H1 (cell line): ENCODE results near the gene ADGRL3. TPM values are rescaled to one million over a fixed set of nuclear protein-coding genes. Genes with fewer than 3 reads are reported as not detected.

Experiments
- CTCF ChIA-PET: fragments of 300-600 bp; sonication (Branson Sonifier 250); formaldehyde crosslinking; loops from one replicate; lab custom pipeline; 2021; ENCODE audit not compliant: partially characterized antibody; lab: Charles Lee
- POLR2A ChIA-PET: fragments of 300-600 bp; sonication (Branson Sonifier 250); formaldehyde crosslinking; loops from one replicate; lab custom pipeline; 2021; ENCODE audit warnings: inconsistent platforms; ENCODE audit not compliant: partially characterized antibody; lab: Charles Lee
- DNase-seq, 2 experiments: peaks; one replicate each; pipeline versions ENCODE4 v3.0.0 to v3.0.0-alpha.2; 2010 to 2022; ENCODE audit warnings: low spot score in 2 of 2, low read depth in 1 of 2, mixed read lengths in 1 of 2
- FAIRE-seq: peaks from 2 replicates; lab custom pipeline; 2011; peaks lifted over from hg19 to GRCh38; lab: Jason Lieb, UNC
- H2AFZ ChIP-seq: 2 replicates; pipeline ENCODE4 v1.8.1; 2012; ENCODE audit warnings: low read length, inconsistent platforms
- H2AK5ac ChIP-seq: 2 replicates; pipeline ENCODE4 v1.6.1; 2013; ENCODE audit warnings: low read depth, low read length
- H2BK120ac ChIP-seq: replicated peaks from 2 replicates; pipeline ENCODE3; 2013; ENCODE audit warnings: low read depth, low read length, inconsistent platforms
- H2BK12ac ChIP-seq: 2 replicates; pipeline ENCODE4 v1.6.1; 2013; ENCODE audit warnings: low read depth, low read length
- H2BK15ac ChIP-seq: 2 replicates; pipeline ENCODE4 v1.6.1; 2013; ENCODE audit warnings: low read length
- H2BK20ac ChIP-seq: 2 replicates; pipeline ENCODE4 v1.6.1; 2013; ENCODE audit warnings: low read length
- H2BK5ac ChIP-seq: 2 replicates; pipeline ENCODE4 v1.6.1; 2013; ENCODE audit warnings: low read depth, low read length
- H3K14ac ChIP-seq: 2 replicates; pipeline ENCODE4 v1.6.1; 2013; ENCODE audit warnings: inconsistent platforms; ENCODE audit not compliant: insufficient read length
- H3K18ac ChIP-seq: 2 replicates; pipeline ENCODE4 v1.6.1; 2013; ENCODE audit warnings: low read length; ENCODE audit errors: extremely low read depth
- H3K23ac ChIP-seq: 2 replicates; pipeline ENCODE4 v1.6.1; 2013; ENCODE audit warnings: inconsistent platforms; ENCODE audit not compliant: insufficient read length
- H3K23me2 ChIP-seq: 2 replicates; pipeline ENCODE4 v1.6.1; 2013; ENCODE audit warnings: low read depth, low read length
- H3K27ac ChIP-seq: 2 replicates; pipeline ENCODE4 v1.6.1; 2011; ENCODE audit warnings: low read depth, low read length, inconsistent platforms
- H3K27me3 ChIP-seq, 4 experiments: replicated peaks in 1 of 4; 1 replicate in 1 of 4; 2 replicates in 3 of 4; pipeline versions ENCODE4 v1.6.1 to v1.8.1; 2011 to 2013; ENCODE audit warnings: low read length in 3 of 4, mild to moderate bottlenecking in 3 of 4, inconsistent platforms in 2 of 4, mixed read lengths in 2 of 4, moderate library complexity in 1 of 4; ENCODE audit not compliant: control insufficient read depth in 3 of 4, insufficient read depth in 3 of 4; ENCODE audit errors: extremely low read depth in 1 of 4
- H3K36me3 ChIP-seq, 4 experiments: 2 replicates each; pipeline versions ENCODE4 v1.6.1 to v1.8.1; 2011 to 2013; ENCODE audit warnings: mild to moderate bottlenecking in 4 of 4, low read length in 3 of 4, moderate library complexity in 2 of 4, control low read depth in 1 of 4, inconsistent platforms in 1 of 4; ENCODE audit not compliant: insufficient read depth in 4 of 4, control insufficient read depth in 2 of 4
- H3K4ac ChIP-seq: replicated peaks from 2 replicates; pipeline ENCODE3; 2013; ENCODE audit warnings: low read length, low read depth, mixed read lengths, inconsistent platforms; ENCODE audit not compliant: insufficient read length
- H3K4me1 ChIP-seq, 4 experiments: replicated peaks in 1 of 4; 1 replicate in 1 of 4; 2 replicates in 3 of 4; pipeline versions ENCODE4 v1.6.1 to v1.8.1; 2011 to 2013; ENCODE audit warnings: low read length in 3 of 4, inconsistent platforms in 2 of 4, mixed read lengths in 1 of 4; ENCODE audit not compliant: insufficient read depth in 4 of 4, control insufficient read depth in 3 of 4
- H3K4me2 ChIP-seq, 2 experiments: 2 replicates each; pipeline versions ENCODE4 v1.6.1 to v1.8.1; 2011 to 2013; ENCODE audit warnings: low read depth in 2 of 2, low read length in 2 of 2, control low read depth in 1 of 2, inconsistent platforms in 1 of 2, mild to moderate bottlenecking in 1 of 2; ENCODE audit not compliant: insufficient read depth in 1 of 2
- H3K4me3 ChIP-seq, 4 experiments: fragments of 200-600, 300-600 bp in 1 of 4; sonication (generic), shearing (Covaris generic), sonication (Bioruptor Twin) in 1 of 4; 2 replicates each; pipeline versions ENCODE4 v1.5.1 to v1.8.1; 2011 to 2016; ENCODE audit warnings: low read length in 4 of 4, low read depth in 3 of 4, control low read depth in 2 of 4, inconsistent platforms in 2 of 4, mild to moderate bottlenecking in 2 of 4, mixed read lengths in 1 of 4, moderate library complexity in 1 of 4; ENCODE audit not compliant: insufficient read depth in 2 of 4; ENCODE audit errors: extremely low read depth in 1 of 4
- H3K56ac ChIP-seq: replicated peaks from 2 replicates; pipeline ENCODE3; 2013; ENCODE audit warnings: low read depth, mild to moderate bottlenecking, mixed read lengths, low read length, inconsistent platforms; ENCODE audit not compliant: insufficient read length
- H3K79me1 ChIP-seq: 2 replicates; pipeline ENCODE4 v1.6.1; 2013; ENCODE audit warnings: low read depth, low read length, control low read depth
- H3K79me2 ChIP-seq, 2 experiments: 2 replicates each; pipeline versions ENCODE4 v1.6.1 to v1.8.1; 2012 to 2013; ENCODE audit warnings: low read length in 2 of 2, mild to moderate bottlenecking in 2 of 2, inconsistent platforms in 1 of 2; ENCODE audit not compliant: insufficient read depth in 2 of 2, control insufficient read depth in 1 of 2
- H3K9ac ChIP-seq, 4 experiments: replicated peaks in 1 of 4; 1 replicate in 1 of 4; 2 replicates in 3 of 4; pipeline versions ENCODE4 v1.6.1 to v1.8.1; 2011 to 2013; ENCODE audit warnings: low read depth in 3 of 4, low read length in 3 of 4, control low read depth in 2 of 4, mild to moderate bottlenecking in 2 of 4, moderate library complexity in 2 of 4, inconsistent platforms in 1 of 4; ENCODE audit errors: extremely low read depth in 1 of 4
- H3K9me3 ChIP-seq, 2 experiments: 2 replicates each; pipeline versions ENCODE4 v1.6.1 to v1.8.1; 2012 to 2013; ENCODE audit warnings: mild to moderate bottlenecking in 2 of 2, moderate library complexity in 2 of 2, control low read depth in 1 of 2, inconsistent platforms in 1 of 2, low read depth in 1 of 2, low read length in 1 of 2, mixed read lengths in 1 of 2; ENCODE audit not compliant: insufficient read depth in 2 of 2
- H4K20me1 ChIP-seq, 2 experiments: replicated peaks in 1 of 2; 2 replicates each; pipeline versions ENCODE3 to v1.8.1; 2011 to 2013; ENCODE audit warnings: inconsistent platforms in 2 of 2, low read length in 2 of 2, mild to moderate bottlenecking in 1 of 2; ENCODE audit not compliant: insufficient read depth in 2 of 2, control insufficient read depth in 1 of 2
- H4K5ac ChIP-seq: 2 replicates; pipeline ENCODE4 v1.6.1; 2013; ENCODE audit warnings: low read length, low read depth, mixed read lengths, inconsistent platforms; ENCODE audit not compliant: insufficient read length
- H4K8ac ChIP-seq: 2 replicates; pipeline ENCODE4 v1.8.0; 2013; ENCODE audit warnings: mild to moderate bottlenecking, moderate library complexity, low read length, inconsistent platforms; ENCODE audit not compliant: insufficient read depth; ENCODE audit errors: extremely low read depth
- H4K91ac ChIP-seq: replicated peaks from 2 replicates; pipeline ENCODE3; 2013; ENCODE audit warnings: low read length, mixed read lengths, inconsistent platforms; ENCODE audit not compliant: insufficient read length
- BCL11A ChIP-seq, 2 experiments: IDR thresholded peaks; one replicate each; pipeline ENCODE4 v1.6.1; 2011; ENCODE audit warnings: low read depth in 2 of 2, low read length in 2 of 2, mild to moderate bottlenecking in 2 of 2
- CEBPB ChIP-seq: IDR thresholded peaks from 2 replicates; pipeline ENCODE4 v1.6.1; 2012; ENCODE audit warnings: low read depth, low read length
- CHD1 ChIP-seq: IDR thresholded peaks from 2 replicates; pipeline ENCODE4 v1.6.1; 2012; ENCODE audit warnings: low read depth, low read length, improper control_type of control experiment
- CTBP2 ChIP-seq: IDR thresholded peaks from 2 replicates; pipeline ENCODE4 v1.7.0; 2011; ENCODE audit warnings: borderline replicate concordance, mild to moderate bottlenecking, moderate library complexity, mixed read lengths, low read length; ENCODE audit not compliant: insufficient read depth, insufficient read length
- EZH2 ChIP-seq: fragments of 200-600 bp; sonication (generic); IDR thresholded peaks from 2 replicates; pipeline ENCODE4 v1.7.1; 2012; ENCODE audit warnings: low read depth, mild to moderate bottlenecking, moderate library complexity, low read length, inconsistent platforms; ENCODE audit not compliant: severe bottlenecking
- SUZ12 ChIP-seq: fragments of 200-600 bp; sonication (generic); IDR thresholded peaks from 2 replicates; pipeline ENCODE4 v1.6.1; 2012; ENCODE audit warnings: mild to moderate bottlenecking, inconsistent platforms, low read length, moderate library complexity, mixed read lengths
- TAF7 ChIP-seq: optimal IDR thresholded peaks from 2 replicates; pipeline ENCODE3; 2011; ENCODE audit warnings: low read depth, mild to moderate bottlenecking, inconsistent platforms, low read length, moderate library complexity, borderline replicate concordance
- YY1 ChIP-seq: IDR thresholded peaks from 2 replicates; pipeline ENCODE4 v1.6.1; 2011; ENCODE audit warnings: low read depth, mild to moderate bottlenecking, low read length
- WGBS, 2 experiments: shearing (Covaris generic) in 1 of 2; methylation state at CpG; one replicate each; pipeline versions ENCODE4 v1.1.6 to v1.1.7; 2013 to 2015; ENCODE audit warnings: low lambda C conversion rate in 2 of 2, mixed read lengths in 2 of 2, inconsistent platforms in 1 of 2, low coverage in 1 of 2, missing lambda C conversion rate in 1 of 2; ENCODE audit not compliant: insufficient replicate concordance in 2 of 2, insufficient coverage in 1 of 2, insufficient read length in 1 of 2; ENCODE audit errors: extremely low coverage in 1 of 2, missing lambda C conversion rate in 1 of 2; 5-methylcytosine and 5-hydroxymethylcytosine counted together
- polyA plus RNA-seq, 7 experiments: library from polyadenylated mRNA; depleted of rRNA in 3 of 7; stranded (reverse) in 5 of 7; unstranded in 2 of 7; fragments of >200 nt in 5 of 7; fragments of 200-250 nt in 2 of 7; gene quantifications; 1 replicate in 5 of 7; 2 replicates in 1 of 7; 4 replicates in 1 of 7; pipeline versions ENCODE4 v1.2.1 to v1.2.3, GENCODE V29; 2011 to 2013; ENCODE audit warnings: missing spikeins in 2 of 7, mixed read lengths in 2 of 7
- total RNA-seq: library from RNA; stranded (reverse); fragmentation: NEBNext Ultra II Directional; extraction: Animal tissue kit (Norgen Biotek cat#: 25700); gene quantifications from 2 replicates; pipeline ENCODE4 v1.2.1, GENCODE V29; 2021
- TF ChIP-seq, protein P1 (sequence below): IDR thresholded peaks from 2 replicates; pipeline ENCODE4 v1.6.1; 2012; ENCODE audit warnings: low read length, inconsistent platforms
- TF ChIP-seq, protein P2 (sequence below): IDR thresholded peaks from 2 replicates; pipeline ENCODE4 v1.6.1; 2011; ENCODE audit warnings: low read length, improper control_type of control experiment

ADGRL3 gene
- total and polyA plus RNA-seq, 2 of the 8 experiments (the other 6 are each of a cell fraction or from before 2014, with no cell fraction given) = 6.6 to 13.0 TPM

DNA sequence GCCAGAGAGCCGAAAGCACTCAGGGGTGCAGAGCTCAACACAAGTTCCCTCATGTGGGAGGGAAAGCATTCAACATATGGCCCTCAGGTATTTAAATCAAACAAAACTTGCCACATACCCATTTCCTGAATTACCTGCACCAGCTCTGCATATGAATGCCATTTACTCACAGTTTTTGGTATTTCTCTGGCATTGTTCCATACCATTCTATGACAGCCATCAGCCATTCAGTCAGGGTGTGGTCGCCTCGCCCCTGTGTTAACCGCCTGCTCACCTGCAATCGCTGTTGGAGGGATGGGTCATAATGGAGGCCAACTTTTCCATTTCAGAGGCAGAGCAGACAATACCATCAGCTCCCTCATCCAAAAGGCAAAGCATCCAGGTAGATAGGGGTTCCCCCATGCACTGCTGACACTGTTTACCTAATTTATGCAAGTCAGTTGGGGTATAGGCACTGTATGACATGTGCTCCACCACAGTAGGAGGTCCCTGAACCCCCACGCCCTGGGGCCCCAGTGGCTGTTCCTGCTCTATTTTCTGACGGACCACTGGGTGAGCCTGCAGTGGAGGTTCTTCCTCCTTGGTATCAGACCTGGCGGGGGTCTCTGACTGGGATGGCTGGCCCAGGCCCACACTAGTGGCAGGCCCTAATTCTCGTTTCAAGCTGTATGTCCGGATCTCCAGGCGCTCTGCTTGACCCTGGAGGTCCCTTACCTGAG, 227.1 kb downstream of the ADGRL3 start:
- WGBS, 2 experiments = 95% methylated on average over 11 of the region's 11 CpGs; no CpG with 5 or more reads in 1 of the 2 experiments
- no peaks in the 10 kb centered on the region for H3K23me2 ChIP-seq
- H3K18ac ChIP-seq = no peak overlapping the region
- H3K23ac ChIP-seq = no peak overlapping the region
- H3K9ac ChIP-seq = no peak overlapping the region
- ChIA-PET POLR2A (no interaction called here), CTCF (no interaction called here)
- peaks cover 0 to 9% of the 10 kb centered on the region in 2 experiments; a peak in 1 of 4 replicates for H3K9me3 ChIP-seq
- no peak overlapping the region for H2AFZ ChIP-seq
- H3K79me2 ChIP-seq = no peaks in the 10 kb centered on the region
- H3K4ac ChIP-seq = no peak overlapping the region
- FAIRE-seq = no peak
- H4K91ac ChIP-seq = no peak overlapping the region
- no peak overlapping the region for H3K27ac ChIP-seq
- no peaks in the 10 kb centered on the region for H4K20me1 ChIP-seq
- no peak overlapping the region for H2AK5ac ChIP-seq
- H2BK20ac ChIP-seq = no peak overlapping the region
- no peak overlapping the region for H2BK5ac ChIP-seq
- H3K4me3 ChIP-seq = no peak overlapping the region
- no peak overlapping the region for H2BK12ac ChIP-seq
- H2BK15ac ChIP-seq = no peak overlapping the region
- H4K8ac ChIP-seq = no peak overlapping the region
- H4K5ac ChIP-seq = no peak overlapping the region
- no peak overlapping the region for H3K14ac ChIP-seq
- H3K56ac ChIP-seq = no peak overlapping the region
- DNase-seq = no peak
- no peak overlapping the region for H2BK120ac ChIP-seq
- no peaks in the 10 kb centered on the region; the same call in 1 of the 2 replicates for H3K79me1 ChIP-seq
- H3K36me3 ChIP-seq = no peaks in the 10 kb centered on the region
- no peaks in the 10 kb centered on the region; a peak in 1 of 7 replicates for H3K4me1 ChIP-seq
- no peak overlapping the region for H3K4me2 ChIP-seq
- H3K27me3 ChIP-seq = no peaks in the 10 kb centered on the region
- TF ChIP-seq, protein P1, sequence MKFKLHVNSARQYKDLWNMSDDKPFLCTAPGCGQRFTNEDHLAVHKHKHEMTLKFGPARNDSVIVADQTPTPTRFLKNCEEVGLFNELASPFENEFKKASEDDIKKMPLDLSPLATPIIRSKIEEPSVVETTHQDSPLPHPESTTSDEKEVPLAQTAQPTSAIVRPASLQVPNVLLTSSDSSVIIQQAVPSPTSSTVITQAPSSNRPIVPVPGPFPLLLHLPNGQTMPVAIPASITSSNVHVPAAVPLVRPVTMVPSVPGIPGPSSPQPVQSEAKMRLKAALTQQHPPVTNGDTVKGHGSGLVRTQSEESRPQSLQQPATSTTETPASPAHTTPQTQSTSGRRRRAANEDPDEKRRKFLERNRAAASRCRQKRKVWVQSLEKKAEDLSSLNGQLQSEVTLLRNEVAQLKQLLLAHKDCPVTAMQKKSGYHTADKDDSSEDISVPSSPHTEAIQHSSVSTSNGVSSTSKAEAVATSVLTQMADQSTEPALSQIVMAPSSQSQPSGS = no peak
- TF ChIP-seq CHD1 (no peak), CTBP2 (no peak), SUZ12 (no peak), CEBPB (no peak), TAF7 (no peak), EZH2 (no peak), YY1 (no peak), BCL11A (IDR thresholded peaks at IDR 0.05; ENCODE audit: low read depth in 2 of 2, low read length in 2 of 2) (no peak)
- TF ChIP-seq, protein P2, sequence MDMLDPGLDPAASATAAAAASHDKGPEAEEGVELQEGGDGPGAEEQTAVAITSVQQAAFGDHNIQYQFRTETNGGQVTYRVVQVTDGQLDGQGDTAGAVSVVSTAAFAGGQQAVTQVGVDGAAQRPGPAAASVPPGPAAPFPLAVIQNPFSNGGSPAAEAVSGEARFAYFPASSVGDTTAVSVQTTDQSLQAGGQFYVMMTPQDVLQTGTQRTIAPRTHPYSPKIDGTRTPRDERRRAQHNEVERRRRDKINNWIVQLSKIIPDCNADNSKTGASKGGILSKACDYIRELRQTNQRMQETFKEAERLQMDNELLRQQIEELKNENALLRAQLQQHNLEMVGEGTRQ = no peak
